GM19238 (cell line): Measurements from ENCODE around the gene PTGER3.
"Not testable (repeated sequence)": the region's sequence is repeated elsewhere in the genome, so short reads cannot be mapped to it uniquely, and the experiment has no call there.

Experiments
- DNase-seq: peaks from one replicate; pipeline ENCODE4 v3.0.0; 2011; ENCODE audit warnings: low spot score; ENCODE audit not compliant: insufficient read length

The PTGER3 gene

DNA sequence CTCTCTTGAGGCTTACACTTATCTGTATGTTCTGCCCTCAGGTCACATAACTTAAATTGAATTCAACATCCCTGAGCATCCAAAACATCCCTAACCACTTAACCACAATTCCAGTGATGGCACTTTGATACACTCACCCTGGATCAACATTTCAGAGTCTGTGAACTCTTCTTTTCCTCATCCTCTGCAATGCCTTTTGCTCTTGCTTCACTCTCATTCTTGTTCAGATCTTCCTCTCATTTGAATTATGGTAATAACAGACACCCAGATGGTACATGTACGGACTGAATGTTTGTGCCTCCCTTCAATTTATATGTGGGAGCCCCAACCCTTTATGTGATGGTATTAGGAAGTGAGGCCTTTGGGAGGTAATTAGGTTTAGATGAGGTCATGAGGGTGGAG, 33.4 kb downstream of the PTGER3 start:
- no peak for DNase-seq

DNA sequence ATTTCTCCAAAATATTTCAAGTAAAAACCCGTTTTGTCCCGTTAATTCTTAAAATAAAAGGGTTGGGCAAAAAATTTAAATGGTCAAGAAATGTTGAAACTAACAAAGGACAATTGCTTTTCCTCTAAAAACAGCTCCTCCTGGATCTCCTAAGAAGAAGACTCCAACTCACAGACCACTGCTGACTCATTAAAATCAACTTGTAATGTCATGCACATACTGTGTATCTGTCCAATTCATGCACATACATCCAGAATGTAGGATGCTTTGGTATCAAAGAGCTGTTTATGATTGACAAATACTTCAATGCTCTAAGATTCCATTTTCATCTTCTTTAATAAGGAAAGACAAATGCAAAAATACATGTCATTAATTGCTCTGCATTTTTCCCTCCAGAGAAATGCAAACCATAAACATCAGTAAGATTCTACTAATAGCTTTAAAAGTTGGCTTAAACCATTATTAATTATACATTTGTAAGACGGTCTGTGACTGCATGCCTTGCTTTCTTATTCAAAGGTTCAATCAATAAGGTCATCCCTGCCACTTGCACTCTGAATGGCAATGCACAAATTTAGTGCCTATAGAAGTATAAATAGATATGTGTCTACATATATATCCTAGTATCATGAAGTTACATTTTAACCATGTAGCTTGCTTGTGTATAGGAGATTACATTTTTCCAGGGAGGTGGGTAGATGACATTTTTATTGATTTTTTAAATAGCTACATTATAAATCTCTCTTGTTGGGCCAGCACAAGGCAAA, 44.7 kb downstream of the PTGER3 start:
- no peak for DNase-seq

DNA sequence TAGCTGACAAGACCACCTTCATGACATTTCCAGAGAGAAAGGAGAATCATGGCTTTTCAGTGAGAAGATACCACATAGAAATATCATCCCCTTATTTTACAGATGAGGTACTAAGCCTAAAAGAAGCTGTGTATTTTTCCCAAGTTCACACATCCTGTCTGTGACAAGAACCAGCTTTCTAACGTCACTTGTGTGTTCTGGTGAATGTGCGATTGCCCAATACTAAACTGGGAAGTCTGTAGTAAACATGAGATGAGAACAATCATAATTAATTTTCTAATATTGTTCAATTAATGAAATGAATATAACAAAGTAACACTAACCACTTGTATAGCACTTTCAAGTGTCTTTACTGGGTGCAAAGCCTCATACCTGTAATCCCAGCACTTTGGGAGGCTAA, 46.0 kb downstream of the PTGER3 start:
- no peak for DNase-seq

DNA sequence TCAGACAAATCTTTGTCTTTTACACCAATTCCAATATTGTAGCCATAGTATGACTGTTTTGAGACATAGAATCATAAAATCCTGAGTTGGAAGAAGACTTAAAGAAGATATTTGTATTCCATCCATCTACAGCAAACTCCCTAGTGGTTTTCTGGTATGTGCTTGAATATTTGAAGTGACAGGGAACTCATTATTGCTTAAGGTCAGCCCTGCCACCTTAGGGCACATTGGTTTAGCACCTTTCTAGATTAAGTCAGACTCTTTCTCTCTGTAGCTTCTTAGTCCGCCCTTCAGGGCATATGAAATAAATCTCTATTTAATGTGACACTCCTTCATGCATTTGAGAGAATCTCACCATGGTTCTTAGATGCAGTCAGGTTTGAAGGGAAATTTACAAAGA, 49.8 kb downstream of the PTGER3 start:
- no peak for DNase-seq

DNA sequence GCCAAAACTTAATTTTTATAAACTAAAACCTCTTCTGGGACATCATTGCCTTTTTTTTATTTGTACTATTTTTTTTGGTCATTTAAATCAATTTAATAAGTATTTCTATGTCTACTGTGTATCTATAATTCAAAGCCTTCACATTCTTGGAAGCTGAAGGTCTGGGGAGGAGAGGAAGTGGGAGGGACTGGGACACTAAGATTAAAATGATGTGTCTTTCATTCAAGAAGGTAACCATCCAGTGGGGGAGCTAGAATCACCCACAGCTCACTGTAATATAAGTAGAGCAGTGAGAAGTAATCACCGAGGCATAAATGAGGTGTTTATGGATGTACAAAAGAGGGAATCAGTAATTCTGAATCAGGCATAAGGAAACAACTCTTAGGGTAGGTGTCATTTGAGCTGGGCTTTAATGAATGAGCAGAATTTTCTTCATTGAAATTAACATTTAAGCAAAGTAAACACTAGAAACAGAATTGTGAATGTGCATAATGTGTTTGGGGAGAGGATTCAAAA, 52.8 kb downstream of the PTGER3 start:
- DNase-seq: no peak

DNA sequence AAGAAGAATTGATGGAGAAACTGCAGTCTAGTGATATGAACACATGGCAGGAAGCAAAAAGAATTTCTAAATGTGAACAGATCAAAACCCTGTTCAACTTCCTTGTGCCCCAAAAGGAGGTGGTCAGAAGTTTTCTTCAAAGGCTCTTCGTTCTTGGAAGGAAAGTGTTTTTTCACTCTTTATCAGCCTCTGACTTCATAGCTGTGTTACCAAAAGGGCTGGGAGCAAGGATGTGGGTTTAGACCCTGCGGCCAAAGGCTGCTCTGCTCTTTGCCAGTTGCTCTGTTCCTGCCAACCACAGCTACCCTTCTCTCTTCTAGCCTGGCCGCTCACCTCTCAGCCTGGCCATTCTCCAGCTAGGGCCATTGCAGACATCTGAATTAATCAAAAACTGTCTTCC, 53.8 kb downstream of the PTGER3 start:
- no peak for DNase-seq

DNA sequence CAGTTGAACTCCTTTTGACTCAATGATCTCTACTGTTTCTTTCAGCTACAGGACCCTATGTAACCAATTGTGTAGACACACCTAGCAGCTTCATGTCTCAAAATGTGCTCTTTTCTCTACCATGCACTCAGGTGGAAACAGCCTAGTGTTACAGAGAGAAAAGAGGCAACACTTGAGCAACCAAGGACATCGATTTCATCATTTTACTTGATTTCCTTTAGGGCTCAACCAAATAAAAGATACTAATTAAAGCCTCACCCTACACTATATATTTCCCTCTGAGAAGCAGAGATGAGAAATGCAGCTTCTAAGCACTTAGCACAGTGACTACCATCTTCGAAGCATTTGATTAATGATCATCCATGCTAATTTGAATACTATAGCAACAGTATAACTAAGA, 55.1 kb downstream of the PTGER3 start:
- no peak for DNase-seq

DNA sequence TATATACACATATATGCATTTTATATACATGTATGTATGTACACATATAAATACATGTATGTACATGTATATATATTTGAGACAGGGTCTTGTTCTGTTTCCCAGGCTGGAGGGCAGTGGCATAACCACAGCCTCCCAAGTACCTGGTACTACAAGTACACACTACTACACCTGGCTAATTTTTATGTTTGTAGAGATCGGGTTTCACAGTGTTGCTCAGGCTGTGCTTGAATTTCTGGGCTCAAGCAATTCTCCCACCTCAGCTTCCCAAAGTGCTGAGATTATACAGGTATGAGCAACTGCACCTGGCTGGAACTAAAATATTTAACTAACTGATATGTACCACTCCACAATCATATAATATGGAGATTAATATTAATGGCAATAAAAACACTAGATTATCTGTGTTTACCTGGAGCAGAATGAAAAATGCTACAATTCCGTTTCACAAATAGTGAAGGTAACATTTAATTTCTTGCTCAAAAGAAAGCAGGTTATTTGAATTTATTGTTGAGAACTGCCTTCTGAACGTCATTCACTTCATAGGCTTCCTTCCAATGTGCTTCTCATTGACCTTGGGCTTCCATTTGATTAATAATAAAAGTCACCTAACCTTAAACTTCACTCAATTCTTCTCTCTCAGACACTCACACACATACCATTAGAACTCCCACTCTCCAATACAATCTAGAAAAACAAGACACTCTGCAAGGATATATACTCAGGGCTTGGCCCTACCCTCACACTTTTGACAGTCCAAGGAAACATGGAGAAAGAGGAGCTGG, 57.0 kb downstream of the PTGER3 start:
- no peak for DNase-seq

DNA sequence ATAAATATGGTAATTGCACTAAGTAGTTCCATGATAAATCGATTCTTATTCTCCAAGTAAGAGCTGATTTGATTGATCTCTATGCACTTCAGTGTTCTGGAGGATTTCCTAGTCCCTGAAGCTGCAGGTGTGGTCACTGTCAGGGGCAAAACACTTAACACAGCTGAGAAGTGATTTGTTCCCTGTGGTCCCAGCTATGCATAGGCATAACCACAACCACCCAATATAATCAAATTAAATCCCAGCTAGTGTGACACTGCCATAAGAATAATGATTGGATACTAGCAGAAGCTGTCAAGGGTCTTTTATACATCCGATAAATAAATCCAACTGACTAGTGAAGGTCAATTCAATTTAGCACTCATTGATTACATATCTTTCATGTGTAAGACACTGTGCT, 60.1 kb downstream of the PTGER3 start:
- DNase-seq: no peak

DNA sequence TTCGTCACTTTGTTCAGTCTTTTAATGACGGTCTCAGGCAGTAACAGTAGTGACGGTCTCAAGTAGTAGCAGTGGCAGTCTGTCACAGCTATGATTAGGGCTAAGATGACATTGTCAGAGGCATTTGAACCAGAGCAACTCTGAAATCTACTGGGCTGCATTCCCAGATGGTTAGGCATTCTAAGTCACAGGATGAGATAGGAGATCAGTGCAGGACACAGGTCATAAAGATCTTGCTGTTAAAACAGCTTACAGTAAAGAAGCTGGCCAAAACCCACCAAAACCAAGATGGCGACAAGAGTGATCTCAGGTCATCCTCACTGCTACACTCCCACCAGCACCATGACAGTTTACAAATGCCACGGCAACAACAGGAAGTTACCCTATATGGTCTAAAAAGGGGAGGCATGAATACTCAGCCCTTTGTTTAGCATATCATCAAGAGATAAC, 61.8 kb downstream of the PTGER3 start:
- not testable (repeated sequence) for DNase-seq

DNA sequence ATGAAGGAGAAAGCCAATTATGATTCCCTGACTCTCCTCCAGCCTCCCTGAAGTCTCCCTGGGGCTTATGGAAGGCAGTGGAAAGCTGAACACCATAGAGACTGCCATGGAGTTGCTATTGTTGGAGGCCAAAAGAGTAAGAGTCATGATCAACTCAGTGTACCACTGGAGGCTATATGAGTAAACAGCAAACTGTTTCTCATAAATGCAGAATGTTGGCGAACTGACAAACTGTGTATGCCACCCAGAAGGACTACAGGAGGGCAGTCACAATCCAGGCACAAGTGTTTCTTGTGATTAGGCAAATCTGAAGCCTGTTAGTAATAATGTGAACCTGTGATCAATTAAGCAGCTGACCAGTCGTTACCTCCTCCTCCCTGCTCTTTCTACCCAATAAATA, 62.3 kb downstream of the PTGER3 start:
- not testable (repeated sequence) for DNase-seq

DNA sequence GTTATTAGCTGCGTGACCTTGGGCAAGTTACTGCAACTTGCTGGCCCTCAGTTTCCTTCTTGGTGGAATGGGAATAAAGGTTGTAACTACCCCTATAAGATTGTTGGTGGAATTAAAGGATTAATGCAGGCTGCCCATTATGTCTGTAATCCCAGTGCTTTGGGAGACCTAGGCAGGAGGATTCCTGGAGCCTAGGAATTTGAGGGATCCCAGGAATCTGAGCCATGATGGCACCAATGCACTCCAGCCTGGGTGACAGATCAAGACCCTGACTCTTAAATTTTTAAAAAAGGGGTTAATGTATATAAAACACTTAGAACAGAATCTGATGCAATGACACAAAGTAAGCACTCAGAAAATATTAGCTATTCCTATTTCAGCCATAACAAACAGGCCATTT, 67.3 kb downstream of the PTGER3 start:
- no peak for DNase-seq

DNA sequence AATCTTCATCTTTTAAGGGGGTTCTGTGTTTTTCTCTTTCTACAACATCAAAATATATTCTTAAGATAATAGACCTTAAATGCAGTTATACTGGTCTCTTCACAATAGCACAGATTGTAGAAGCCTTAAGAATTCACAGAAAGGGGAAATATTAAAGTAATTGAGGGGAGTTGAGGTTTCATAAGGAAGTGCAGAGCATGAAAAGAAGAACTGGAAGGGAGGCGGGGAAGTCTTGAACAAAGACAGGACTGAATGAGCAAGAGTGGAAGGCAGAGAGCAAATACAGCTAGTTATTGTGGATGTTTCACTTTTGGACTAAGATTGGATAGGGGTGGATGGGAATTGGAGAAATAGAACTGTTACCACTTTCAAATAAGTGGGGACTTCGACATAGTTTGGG, 67.7 kb downstream of the PTGER3 start:
- no peak for DNase-seq

DNA sequence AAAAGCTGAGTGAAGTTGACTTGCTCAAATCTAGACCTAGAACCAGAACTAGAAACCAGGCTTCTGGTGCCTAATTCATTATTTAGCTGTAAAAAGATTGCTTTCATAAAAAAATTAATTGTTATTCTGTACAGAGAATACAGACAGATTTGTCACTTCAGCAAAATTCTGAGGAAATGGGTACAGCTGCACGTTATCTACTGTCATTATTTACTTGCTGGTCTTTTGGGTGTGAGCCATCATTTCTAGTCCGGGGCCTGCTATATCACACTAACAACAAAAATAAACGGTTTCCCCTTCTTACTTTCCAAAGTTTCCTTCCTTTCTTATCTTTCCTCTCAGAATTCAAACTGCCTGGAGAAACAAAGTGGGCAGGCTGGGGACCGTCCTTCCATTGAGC, 68.3 kb downstream of the PTGER3 start:
- no peak for DNase-seq

DNA sequence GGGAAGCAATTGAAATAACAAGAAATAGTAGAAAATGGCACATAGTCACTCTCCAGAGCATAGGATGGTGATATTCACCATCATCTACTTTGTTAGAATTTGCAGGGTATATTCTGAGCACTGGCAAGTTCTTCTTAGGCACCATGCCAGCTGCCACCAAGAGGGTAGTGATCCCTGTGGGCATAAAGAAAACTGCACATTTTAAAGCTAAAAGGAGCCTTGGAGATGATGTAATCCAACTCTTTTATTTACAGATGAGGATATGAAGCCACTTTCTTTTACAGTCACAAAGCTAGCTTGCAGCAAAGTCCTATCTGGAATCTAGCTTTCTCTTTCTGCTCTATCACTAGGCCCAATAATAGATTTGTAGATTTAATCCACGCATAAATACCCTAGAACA, 69.0 kb downstream of the PTGER3 start:
- no peak for DNase-seq

DNA sequence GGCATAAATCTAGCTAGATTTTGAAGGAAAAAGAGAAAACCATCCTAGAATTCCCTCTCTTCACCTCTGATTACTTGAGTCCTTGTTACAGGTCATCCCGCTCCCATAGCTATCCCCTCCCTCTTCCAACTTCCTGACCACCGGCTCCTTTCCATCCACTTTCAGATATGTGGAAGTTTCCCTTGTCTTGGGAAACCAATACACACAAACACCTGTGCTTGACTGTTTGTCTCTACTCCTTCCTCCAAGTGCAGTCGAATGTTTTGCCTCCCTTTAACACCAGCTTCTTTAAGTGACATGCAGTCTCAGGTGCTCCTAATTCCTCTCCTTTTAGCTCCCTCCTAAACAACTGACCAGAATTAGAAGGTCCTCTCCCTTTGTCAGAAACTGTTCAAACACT, 70.0 kb downstream of the PTGER3 start:
- DNase-seq: no peak

DNA sequence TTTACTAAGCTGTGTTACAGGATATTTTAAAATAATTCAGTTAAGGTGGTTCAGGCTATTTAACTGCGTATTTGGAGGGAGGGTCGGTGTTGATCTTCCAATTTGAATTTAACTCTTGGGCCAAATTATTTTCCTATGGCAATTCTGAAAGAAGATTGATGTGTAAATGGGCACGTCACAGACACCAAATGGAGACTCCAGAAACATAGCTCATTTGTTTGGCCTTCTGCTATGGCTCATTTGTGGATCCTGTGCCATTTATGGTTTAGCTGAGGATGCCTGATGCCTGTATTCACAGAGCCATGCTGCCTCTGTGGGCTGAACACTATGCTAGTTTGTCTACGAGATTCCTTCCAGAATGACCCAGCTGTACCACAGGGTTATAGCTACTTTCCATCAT, 70.6 kb downstream of the PTGER3 start:
- DNase-seq: no peak

DNA sequence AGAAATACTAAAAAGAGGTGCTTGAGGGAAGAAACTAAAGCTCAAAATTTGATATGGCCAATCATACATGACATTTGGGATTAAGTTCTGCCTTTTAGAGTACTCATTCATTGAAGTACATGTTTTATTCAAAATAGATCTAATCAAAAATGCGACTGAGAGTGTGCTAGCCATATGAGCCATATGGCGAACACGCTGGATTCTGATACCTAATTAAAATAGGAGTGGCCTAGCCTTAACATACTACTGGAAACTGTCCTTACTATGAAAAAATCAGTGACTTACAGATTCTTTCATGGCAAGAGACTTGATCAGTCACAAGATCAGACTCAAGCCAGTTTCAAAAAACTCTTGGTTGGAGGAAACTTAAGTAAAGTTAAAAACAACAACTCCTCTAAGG, 73.9 kb downstream of the PTGER3 start:
- no peak for DNase-seq

DNA sequence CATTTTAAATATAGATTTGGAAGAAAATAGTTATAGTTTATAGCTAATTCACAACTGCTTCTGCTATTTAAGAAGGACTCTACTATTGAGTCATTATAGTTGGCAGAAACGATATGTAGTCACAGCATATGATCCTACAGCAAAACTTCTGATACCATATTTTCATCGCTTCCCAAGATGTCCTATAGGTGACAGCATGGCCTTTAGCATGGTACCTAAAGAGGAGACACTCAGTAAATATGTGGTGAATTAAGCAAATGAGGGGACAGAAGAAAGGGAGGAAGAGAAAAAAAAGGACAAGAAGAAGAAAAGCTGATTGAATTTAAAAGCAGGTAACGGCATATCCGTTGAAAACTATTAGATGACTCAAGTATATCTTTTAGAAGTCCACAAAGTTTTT, 77.2 kb downstream of the PTGER3 start:
- no peak for DNase-seq

DNA sequence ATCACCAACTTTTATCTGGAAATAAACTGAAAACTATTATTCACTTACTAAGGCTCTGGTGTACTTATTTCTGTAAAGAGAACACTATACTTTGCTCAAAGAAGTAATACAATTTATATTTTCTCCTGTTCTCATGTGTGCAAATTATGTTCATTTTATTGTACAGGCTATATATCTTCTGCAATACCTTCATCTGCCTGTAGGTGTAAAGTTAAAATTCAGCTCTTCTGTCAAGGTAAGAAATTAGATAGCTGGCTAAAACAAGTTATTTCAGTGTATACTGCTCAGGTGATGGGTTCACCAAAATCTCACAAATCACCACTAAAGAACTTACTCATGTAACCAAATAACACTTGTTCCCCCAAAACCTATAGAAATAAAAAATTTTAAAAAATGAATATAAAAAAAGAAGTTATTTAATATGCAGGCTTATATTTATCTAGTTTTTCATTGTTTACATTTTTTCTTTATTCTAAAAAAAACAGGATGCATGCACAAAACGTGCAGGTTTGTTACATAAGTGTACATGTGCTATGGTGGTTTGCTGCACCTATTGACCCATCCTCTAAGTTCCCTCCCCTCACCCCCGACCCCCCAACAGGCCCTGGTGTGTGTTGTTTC, 81.5 kb downstream of the PTGER3 start:
- no peak for DNase-seq

DNA sequence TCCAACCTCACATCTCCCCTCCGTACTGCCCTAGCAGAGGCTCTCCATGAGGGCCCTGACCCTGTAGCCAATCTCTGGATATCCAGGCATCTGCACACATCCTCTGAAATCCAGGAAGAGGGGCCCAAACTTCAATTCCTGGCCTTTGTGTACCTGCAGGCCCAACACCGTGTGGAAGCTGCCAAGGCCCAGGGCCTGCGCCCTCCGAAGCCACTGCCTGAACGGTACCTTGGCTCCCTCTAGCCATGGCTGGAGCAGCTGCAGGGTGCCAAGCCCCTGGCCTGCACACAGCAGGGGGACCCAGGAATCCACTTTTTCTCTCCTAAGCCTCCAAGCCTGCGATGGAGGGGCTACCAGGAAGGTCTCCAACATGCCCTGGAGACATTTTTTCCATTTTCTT, 84.2 kb downstream of the PTGER3 start:
- no peak for DNase-seq

DNA sequence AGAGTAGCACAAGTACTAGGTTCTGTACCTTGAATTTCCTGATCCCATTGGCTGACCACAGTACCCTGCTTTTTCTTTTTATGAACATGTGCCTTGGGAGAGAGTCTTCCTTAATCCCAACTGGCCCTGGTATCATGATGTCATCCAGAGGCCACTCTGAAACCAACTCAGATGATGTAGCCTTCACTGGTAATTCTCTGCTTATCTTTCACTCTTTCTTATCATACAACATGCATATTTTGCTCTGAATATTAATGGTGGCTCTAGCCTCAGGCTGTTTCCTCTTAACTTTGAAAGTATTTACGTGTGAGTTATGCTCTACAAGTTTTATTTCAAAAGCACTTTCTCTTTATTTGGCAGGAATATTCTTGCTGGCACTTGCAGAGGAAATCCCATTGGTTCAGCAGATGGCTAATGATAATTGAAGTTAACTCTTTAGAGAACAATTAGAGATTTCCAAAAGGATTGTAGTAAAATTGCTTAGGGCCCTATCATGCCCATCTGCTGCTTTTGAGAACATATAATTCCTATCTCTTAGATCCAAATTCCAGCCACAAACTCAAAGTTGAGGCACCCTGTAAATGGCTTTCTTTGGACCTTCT, 86.1 kb downstream of the PTGER3 start:
- DNase-seq: no peak
